Neural cell (in vitro differentiated cells): Measurements from ENCODE around the gene CRYM.

Experiments
- CTCF ChIP-seq: fragments of 450-650 bp; IDR thresholded peaks from 2 replicates; pipeline ENCODE4 v1.5.1; 2014; ENCODE audit warnings: antibody characterized with exemption, mild to moderate bottlenecking, moderate library complexity; ENCODE audit not compliant: poor library complexity, severe bottlenecking
- EZH2 ChIP-seq: fragments of 200-600, 300-800 bp; shearing (Covaris generic), sonication (generic); IDR thresholded peaks from 2 replicates; pipeline ENCODE4 v1.6.1; 2014; ENCODE audit warnings: antibody characterized with exemption, low read length, borderline replicate concordance, mild to moderate bottlenecking; ENCODE audit not compliant: insufficient read depth, poor library complexity, severe bottlenecking
- POLR2AphosphoS5 ChIP-seq: IDR thresholded peaks from 2 replicates; pipeline ENCODE4 v1.6.1; 2012

- TF ChIP-seq CTCF (no peak), POLR2AphosphoS5 (no peak), EZH2 (no peak)
Observed at GRCh38 chr16:21264571-21265036, 13.5 kb downstream of the CRYM start.
